Activated CD8-positive, alpha-beta memory T cell treated with anti-CD3 and anti-CD28 coated beads for 48 hours (primary cell): ENCODE measurements around the gene TAF11L2.
"Not testable (repeated sequence)": the region's sequence is repeated elsewhere in the genome, so short reads cannot be mapped to it uniquely, and the experiment has no call there.

ENCODE experiments used
- DNase-seq, 3 experiments: peaks; one replicate each; pipeline ENCODE4 v3.0.0-alpha.2; 2020; ENCODE audit warnings: low read depth in 2 of 3, low spot score in 2 of 3

The TAF11L2 gene

GRCh38 chr5:17497931-17498330 lies at the start of gene TAF11L2:
TAF11L2 (plus strand) TSS chr5:17498231.
- not testable (repeated sequence) for DNase-seq

- no peak for DNase-seq
Measured at GRCh38 chr5:17448877-17449276, 49.2 kb upstream of the TAF11L2 start.

- DNase-seq, result no peak
Measured at GRCh38 chr5:17452936-17453335, 45.1 kb upstream of the TAF11L2 start.

GRCh38 chr5:17455942-17456341 lies 42.1 kb upstream of the TAF11L2 start:
- no peak for DNase-seq

- DNase-seq, result no peak
Measured at GRCh38 chr5:17461793-17462192, 36.2 kb upstream of the TAF11L2 start.

GRCh38 chr5:17463653-17464052 lies 34.4 kb upstream of the TAF11L2 start:
- no peak for DNase-seq

- DNase-seq, result no peak
Measured at GRCh38 chr5:17470064-17470463, 28.0 kb upstream of the TAF11L2 start.

- not testable (repeated sequence) for DNase-seq
Measured at GRCh38 chr5:17475064-17475463, 23.0 kb upstream of the TAF11L2 start.

- DNase-seq, result no peak
Measured at GRCh38 chr5:17477043-17477442, 21.0 kb upstream of the TAF11L2 start.

- no peak for DNase-seq
Measured at GRCh38 chr5:17477573-17478265, 20.3 kb upstream of the TAF11L2 start.

- no peak for DNase-seq
Measured at GRCh38 chr5:17481378-17481777, 16.7 kb upstream of the TAF11L2 start.

GRCh38 chr5:17482790-17483189 lies 15.2 kb upstream of the TAF11L2 start:
- no peak for DNase-seq

- not testable (repeated sequence) for DNase-seq
Measured at GRCh38 chr5:17486464-17487173, 11.4 kb upstream of the TAF11L2 start.

- no peak for DNase-seq
Measured at GRCh38 chr5:17487174-17487512, 10.9 kb upstream of the TAF11L2 start.

GRCh38 chr5:17491257-17491656 lies 6.8 kb upstream of the TAF11L2 start:
- DNase-seq, result not testable (repeated sequence)

GRCh38 chr5:17492770-17493169 lies 5.3 kb upstream of the TAF11L2 start:
- DNase-seq, result no peak

- DNase-seq, result no peak
Measured at GRCh38 chr5:17497446-17497845, 585 bp upstream of the TAF11L2 start.

- DNase-seq, result no peak
Measured at GRCh38 chr5:17511775-17512325, 13.8 kb downstream of the TAF11L2 start.

- not testable (repeated sequence) for DNase-seq
Measured at GRCh38 chr5:17517526-17517925, 19.5 kb downstream of the TAF11L2 start.

- DNase-seq, result not testable (repeated sequence)
Measured at GRCh38 chr5:17518067-17518466, 20.0 kb downstream of the TAF11L2 start, which contains the start of gene TAF11L3. TAF11L3 (plus strand) TSS chr5:17518367.

- not testable (repeated sequence) for DNase-seq
Measured at GRCh38 chr5:17519508-17519907, 21.5 kb downstream of the TAF11L2 start.

- not testable (repeated sequence) for DNase-seq
Measured at GRCh38 chr5:17521501-17521900, 23.5 kb downstream of the TAF11L2 start, which contains the start of gene TAF11L4. TAF11L4 (plus strand) TSS chr5:17521801.
